Thymus (tissue), 11 donors: Measurements from ENCODE around the gene SLC6A6. TPM values are rescaled to one million over a fixed set of nuclear protein-coding genes. Genes with fewer than 3 reads are reported as not detected.

ENCODE experiments used
- DNase-seq, 9 donors: peaks; one replicate each; pipeline ENCODE4 v3.0.0-alpha.2; 2013; ENCODE audit warnings: low spot score in 9 of 9, low read depth in 6 of 9, missing footprints in 1 of 9
- H3K27ac ChIP-seq, 2 donors: one replicate each; pipeline ENCODE4 v1.5.1; 2013; ENCODE audit warnings: control low read depth in 1 of 2, low read depth in 1 of 2, low read length in 1 of 2, mild to moderate bottlenecking in 1 of 2, moderate library complexity in 1 of 2
- H3K27me3 ChIP-seq, 2 donors: one replicate each; pipeline ENCODE4 v1.5.1; 2013; ENCODE audit warnings: low read length in 1 of 2; ENCODE audit not compliant: control insufficient read depth in 2 of 2, insufficient read depth in 1 of 2
- H3K36me3 ChIP-seq, 2 donors: one replicate each; pipeline ENCODE4 v1.5.1; 2013; ENCODE audit warnings: low read length in 1 of 2, mild to moderate bottlenecking in 1 of 2, moderate library complexity in 1 of 2; ENCODE audit not compliant: control insufficient read depth in 2 of 2, insufficient read depth in 2 of 2
- H3K4me1 ChIP-seq, 2 donors: one replicate each; pipeline ENCODE4 v1.5.1; 2013; ENCODE audit warnings: low read length in 2 of 2; ENCODE audit not compliant: control insufficient read depth in 2 of 2, insufficient read depth in 2 of 2
- H3K4me3 ChIP-seq, 2 donors: one replicate each; pipeline ENCODE4 v1.5.1; 2013; ENCODE audit warnings: low read length in 2 of 2, control low read depth in 1 of 2, mild to moderate bottlenecking in 1 of 2
- H3K9me3 ChIP-seq, 2 donors: one replicate each; pipeline ENCODE4 v1.5.1; 2013; ENCODE audit warnings: low read length in 1 of 2, mild to moderate bottlenecking in 1 of 2; ENCODE audit not compliant: control insufficient read depth in 2 of 2, insufficient read depth in 1 of 2
- WGBS: extraction: QIAGEN DNeasy Blood & Tissue Kit; methylation state at CpG from one replicate; pipeline ENCODE4 v1.1.7; 2013; 5-methylcytosine and 5-hydroxymethylcytosine counted together
- polyA plus RNA-seq: library from polyadenylated mRNA; stranded (reverse); fragments of 200-250 nt; gene quantifications from one replicate; pipeline ENCODE4 v1.2.3, GENCODE V29; 2013
- total RNA-seq: library from RNA; stranded (reverse); fragments of 120-200 nt; gene quantifications from one replicate; pipeline ENCODE4 v1.2.4, GENCODE V29; 2013
- donor health status: healthy.

The SLC6A6 gene
- total and polyA plus RNA-seq, 2 donors: 5.2 to 8.2 TPM

DNA sequence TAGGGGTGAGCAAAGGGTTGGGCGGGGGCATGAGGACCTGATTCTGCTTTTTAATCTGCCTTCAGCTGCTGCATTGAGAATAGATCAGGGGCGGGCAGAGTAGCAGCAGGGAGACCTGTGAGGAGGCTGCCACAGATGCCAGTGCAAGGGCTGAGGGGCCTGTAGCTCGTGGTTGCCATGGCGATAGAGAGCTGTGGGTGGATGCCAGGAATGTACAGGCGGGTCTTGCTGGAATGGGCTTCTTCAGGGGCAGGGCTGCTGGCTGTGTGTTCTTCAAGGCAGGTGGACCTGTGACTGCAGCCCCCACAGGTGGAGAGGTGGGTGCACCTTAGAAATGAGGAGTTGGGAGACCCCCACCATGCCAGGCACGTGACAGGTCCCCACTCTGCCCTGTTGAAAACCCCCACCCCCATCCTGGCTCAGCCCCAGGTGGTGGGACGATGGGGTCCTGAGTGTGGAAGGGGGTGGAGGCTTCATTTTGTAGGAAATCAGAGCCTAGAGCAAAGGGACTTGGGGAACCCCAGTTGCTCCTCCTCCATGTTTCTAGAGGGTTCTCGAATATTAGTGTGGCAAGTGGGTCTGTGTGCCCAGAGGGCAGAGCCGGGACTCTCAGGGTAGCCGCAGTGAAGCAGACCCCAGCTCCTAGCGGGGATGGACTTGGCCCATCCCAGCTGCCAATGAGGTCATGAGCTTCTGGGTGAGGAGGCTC, 38.3 kb downstream of the SLC6A6 start:
- Histone ChIP-seq H3K9me3 (no peaks in the 10 kb centered on the region), H3K4me1 (peaks cover 5 to 15% of the 10 kb centered on the region in 2 donors), H3K36me3 (peaks cover 11 to 15% of the 10 kb centered on the region in 2 donors), H3K4me3 (no peak overlapping the region), H3K27me3 (no peaks in the 10 kb centered on the region), H3K27ac (no peak overlapping the region)
- WGBS: 85% methylated on average over 11 of the region's 11 CpGs
- no peak for DNase-seq

DNA sequence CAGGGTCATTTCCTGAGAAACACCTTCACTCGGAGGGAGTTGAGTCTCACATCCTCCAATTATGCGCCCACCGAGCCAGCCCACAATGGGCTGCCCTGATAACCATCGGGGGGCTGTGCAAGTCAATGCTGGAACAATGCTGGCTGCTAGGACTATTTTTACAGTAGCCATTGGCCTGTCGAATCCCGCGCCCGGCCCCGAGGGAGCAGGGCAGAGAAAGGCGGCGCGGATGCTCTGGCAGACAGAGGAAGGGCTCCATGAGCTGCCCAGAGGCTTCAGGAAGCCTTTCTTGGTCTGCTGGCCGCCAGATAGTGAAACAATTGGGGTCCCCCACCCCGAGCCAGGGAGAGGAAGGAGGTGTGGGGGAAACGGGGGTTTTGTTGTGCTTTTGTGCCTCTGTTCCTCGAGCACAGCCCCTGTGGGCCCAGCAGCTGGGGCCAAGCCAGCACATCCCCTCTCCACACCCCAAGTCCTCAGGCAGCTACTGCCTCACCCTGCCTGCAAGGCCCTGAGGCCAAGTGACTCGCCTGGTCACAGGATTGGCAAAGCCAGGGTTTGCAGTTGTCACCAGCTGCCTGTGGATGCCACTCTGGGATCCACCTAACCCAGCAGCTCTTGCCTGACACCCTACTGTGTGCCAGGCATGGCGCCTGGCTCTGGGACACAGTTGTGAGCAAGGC, 39.0 kb downstream of the SLC6A6 start:
- Histone ChIP-seq H3K4me3 (no peak overlapping the region), H3K27me3 (no peaks in the 10 kb centered on the region), H3K9me3 (no peaks in the 10 kb centered on the region), H3K36me3 (peaks cover 18 to 21% of the 10 kb centered on the region in 2 donors), H3K27ac (no peak overlapping the region), H3K4me1 (peaks cover 5 to 15% of the 10 kb centered on the region in 2 donors)
- whole genome bisulfite sequencing: 89% methylated on average over 18 of the region's 18 CpGs
- no peak for DNase-seq

DNA sequence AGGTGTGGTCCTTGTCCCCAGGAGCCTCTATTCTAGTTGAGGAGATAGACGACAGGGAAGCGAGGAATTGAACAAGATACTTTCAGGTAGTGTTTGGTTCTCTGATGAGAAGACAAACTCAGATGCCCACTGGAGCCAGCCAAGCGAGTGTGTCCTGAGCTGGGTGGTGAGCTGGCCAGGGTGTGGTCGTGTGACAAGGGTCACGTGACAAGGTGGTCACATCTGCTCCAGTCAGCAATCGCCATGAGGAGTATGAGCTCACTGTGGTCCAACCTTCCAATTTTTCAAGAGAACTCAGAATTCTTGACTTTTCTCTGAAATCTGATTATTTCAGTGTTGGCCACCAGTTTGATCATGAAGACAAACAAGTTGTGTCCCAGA, 39.5 kb downstream of the SLC6A6 start:
- H3K4me1 ChIP-seq: peaks cover 5 to 15% of the 10 kb centered on the region in 2 donors

DNA sequence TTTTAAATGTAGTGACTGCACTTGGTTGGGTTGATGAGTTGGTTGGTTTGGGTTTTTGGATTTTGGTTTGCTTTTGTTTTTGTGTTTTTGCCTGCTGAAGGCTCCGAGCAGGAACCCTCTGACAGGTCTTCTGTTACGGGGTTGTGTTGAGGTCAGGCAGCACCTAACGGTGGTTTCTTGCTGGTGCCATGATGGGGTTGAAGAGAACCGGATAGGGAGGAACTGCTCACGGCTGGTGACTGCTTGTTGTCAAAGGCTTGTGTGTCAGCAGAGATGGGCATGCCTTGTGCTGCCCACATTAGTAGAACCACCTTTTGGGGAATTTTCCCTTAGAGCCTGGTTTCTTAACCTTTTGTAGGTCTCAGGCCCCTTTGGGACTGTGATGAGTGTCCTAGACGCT, 42.0 kb downstream of the SLC6A6 start:
- H3K27me3 ChIP-seq: no peaks in the 10 kb centered on the region
- no peak overlapping the region for H3K27ac ChIP-seq
- H3K4me3 ChIP-seq: no peak overlapping the region
- 98% methylated on average over 6 of the region's 6 CpGs for WGBS
- no peaks in the 10 kb centered on the region for H3K9me3 ChIP-seq
- DNase-seq: no peak
- H3K4me1 ChIP-seq: peaks cover 0 to 15% of the 10 kb centered on the region in 2 donors
- H3K36me3 ChIP-seq: peaks cover 39 to 44% of the 10 kb centered on the region in 2 donors

More for the DNA sequence above, 39.5 kb downstream of the SLC6A6 start:
- Histone ChIP-seq H3K27me3 (no peaks in the 10 kb centered on the region), H3K36me3 (peaks cover 23% of the 10 kb centered on the region in 2 donors), H3K9me3 (no peaks in the 10 kb centered on the region), H3K27ac (no peak overlapping the region), H3K4me3 (no peak overlapping the region)
- WGBS: 98% methylated on average over 6 of the region's 6 CpGs
- no peak for DNase-seq

DNA sequence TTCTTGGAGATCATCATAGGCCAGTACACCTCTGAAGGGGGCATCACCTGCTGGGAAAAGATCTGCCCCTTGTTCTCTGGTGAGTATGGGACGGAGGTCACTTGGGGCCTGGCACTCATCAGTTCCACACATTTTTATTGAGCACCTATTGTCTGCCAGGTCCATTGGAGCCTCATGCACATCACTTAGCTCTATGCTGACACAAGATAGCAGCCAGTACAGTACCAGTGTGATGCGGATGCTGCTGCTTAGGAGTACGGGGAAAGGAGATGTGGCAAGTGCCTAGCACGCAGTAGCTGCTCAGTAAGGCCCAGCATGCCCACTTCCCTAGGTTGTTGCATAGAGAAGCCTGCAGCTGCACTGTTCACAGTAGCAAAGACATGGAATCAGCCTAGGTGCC, 43.4 kb downstream of the SLC6A6 start:
- Histone ChIP-seq H3K27ac (no peak overlapping the region), H3K36me3 (peaks cover 48 to 51% of the 10 kb centered on the region in 2 donors), H3K4me3 (no peak overlapping the region), H3K4me1 (peaks cover 0 to 3% of the 10 kb centered on the region in 2 donors), H3K9me3 (no peaks in the 10 kb centered on the region), H3K27me3 (no peaks in the 10 kb centered on the region)
- WGBS: over 99% methylated on average over 4 of the region's 4 CpGs
- no peak for DNase-seq

DNA sequence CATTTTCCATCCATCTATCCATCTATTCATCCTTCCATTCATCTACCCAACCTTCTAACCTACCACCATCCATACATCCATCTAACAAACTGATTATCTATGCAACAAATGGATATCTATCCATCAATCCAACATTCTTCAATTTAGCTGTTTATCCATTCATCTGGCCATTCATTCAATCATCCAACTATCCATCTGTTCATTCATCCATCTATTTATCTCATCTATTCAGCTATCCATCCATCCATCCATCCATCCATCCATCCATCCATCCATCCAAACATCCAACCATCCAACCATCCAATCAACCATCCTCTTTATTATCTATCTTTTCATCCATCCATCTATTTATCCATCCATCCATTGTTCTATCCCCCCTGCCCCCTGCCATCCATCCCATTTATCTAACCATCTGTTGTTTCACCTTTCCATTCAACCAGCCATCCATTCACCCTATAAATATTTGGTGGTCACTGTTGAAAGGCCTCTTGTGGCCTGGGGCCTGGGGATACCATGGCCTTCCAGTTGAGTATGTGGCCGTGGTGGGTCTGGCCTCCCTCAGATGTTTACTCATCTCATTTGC, 44.7 kb downstream of the SLC6A6 start:
- H3K36me3 ChIP-seq: peaks cover 58 to 59% of the 10 kb centered on the region in 2 donors

DNA sequence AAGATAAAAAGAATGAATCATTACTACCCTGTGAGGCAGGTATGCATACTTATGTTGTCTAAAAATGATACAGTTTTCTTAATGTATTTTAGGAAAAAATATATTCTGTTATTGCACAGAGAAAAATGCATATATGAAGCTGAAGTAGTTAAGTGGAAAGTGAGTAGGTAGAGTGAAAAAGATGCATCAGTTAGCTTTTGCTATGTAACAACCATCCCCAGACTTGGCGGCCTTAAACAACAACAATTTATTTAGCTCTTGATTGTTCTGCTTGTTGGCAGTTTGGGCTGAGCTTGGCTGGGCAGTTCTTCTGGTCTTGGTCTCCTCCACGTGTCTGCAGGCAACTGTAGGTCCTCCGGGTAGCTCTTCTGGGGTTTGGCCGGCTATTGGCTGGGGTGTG, 45.7 kb downstream of the SLC6A6 start:
- H3K9me3 ChIP-seq: no peaks in the 10 kb centered on the region
- H3K27ac ChIP-seq: no peak overlapping the region
- peaks cover 59 to 66% of the 10 kb centered on the region in 2 donors for H3K36me3 ChIP-seq
- no peaks in the 10 kb centered on the region for H3K4me1 ChIP-seq
- no peak overlapping the region for H3K4me3 ChIP-seq
- DNase-seq: no peak
- H3K27me3 ChIP-seq: no peaks in the 10 kb centered on the region
- over 99% methylated on average over 4 of the region's 4 CpGs for WGBS

More for the DNA sequence above, 44.7 kb downstream of the SLC6A6 start:
- DNase-seq: no peak
- no peaks in the 10 kb centered on the region for H3K4me1 ChIP-seq
- H3K27me3 ChIP-seq: no peaks in the 10 kb centered on the region
- H3K27ac ChIP-seq: no peak overlapping the region
- WGBS: 100% methylated on average over 1 of the region's 1 CpG
- no peaks in the 10 kb centered on the region for H3K9me3 ChIP-seq
- no peak overlapping the region for H3K4me3 ChIP-seq

DNA sequence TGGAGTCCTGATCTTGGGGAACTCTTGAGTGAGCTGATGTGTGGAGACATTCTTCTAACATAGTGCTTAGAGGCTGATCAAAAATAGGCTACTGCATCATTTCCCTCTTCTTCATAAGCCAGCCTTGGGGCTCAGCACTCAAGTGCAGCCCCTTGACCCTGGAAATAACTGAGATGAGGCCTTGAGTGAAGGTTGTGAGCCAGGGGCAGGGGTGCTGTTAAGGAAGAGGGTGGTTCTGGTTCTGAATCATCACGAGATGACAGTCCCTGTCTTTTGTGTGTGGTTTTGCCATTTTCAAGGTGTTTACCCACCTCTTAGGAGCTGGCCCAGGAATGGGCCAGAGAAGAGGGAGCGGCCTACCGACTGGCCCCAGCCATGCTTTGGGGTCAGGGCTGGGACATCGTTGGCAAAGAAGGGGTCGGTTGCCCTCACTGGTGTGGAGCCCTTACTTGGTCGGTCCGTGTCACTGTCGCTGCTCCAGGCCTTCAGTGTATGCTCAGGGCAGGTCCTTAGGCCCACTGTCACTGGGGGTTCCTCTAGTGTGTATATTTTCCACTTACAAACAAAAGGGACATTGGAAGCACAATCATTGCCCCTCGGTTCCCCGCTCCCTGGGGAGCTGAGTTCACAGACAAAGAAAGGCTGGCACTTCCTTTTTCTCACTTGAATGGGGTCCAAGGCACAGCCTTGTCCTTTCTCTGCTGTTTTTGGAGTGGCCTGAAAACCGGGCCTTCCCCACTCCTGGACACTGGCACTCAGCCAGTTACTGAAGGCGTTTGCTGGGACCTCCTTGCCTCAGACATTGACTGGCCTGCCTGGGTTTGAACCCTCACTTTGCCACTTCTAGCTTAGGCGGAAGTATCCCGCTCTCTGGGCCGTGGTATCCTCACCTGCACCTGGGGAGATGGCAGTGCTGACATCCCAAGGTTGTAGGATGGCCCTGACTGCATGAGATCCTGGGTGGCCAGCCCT, 46.6 kb downstream of the SLC6A6 start:
- WGBS: 96% methylated on average over 15 of the region's 15 CpGs
- DNase-seq: no peak
- peaks cover 60 to 61% of the 10 kb centered on the region in 2 donors for H3K36me3 ChIP-seq
- no peak overlapping the region for H3K4me3 ChIP-seq
- no peaks in the 10 kb centered on the region for H3K9me3 ChIP-seq
- no peaks in the 10 kb centered on the region for H3K4me1 ChIP-seq
- H3K27me3 ChIP-seq: no peaks in the 10 kb centered on the region
- H3K27ac ChIP-seq: no peak overlapping the region
